Measurements from ENCODE around the gene LPP.

Gene LPP

DNA sequence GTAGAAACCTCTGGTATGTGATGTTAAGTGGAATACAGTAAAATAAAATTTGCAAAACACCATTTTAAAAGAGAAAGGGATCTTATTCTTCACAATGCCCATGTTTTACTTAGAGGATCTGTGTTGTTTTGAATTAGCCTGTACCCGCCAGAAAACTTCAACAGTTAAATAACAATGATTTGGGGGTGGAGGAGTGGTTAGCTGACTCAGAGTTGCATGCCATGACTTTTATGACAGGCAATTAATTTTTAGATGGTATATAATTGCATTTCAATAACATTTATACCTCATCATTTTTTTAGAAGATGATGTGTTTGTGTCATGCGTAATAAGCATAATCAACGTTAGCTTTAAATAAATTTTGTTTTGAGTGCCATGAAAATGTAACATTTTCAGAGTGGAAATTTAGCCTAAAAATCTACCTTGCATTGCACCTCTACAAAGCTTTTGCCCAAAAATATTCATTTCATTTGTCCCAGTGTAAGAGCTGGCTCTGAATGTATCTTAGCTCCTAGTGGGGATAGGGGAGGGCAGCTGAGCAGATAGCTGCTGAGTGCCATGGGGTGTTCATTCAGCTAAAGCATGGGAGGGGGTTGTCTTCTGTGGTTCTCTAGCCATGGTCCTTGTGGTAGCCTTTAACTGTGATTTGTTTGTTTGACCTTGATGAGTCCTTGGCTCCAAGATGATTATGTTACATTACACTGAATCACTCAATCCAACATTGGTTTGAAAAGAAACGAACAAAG is 379.8 kb downstream of the LPP start:
- Histone ChIP-seq H3K9me3 (ENCODE audit: control insufficient read depth, insufficient read depth, low read length) (no peaks in the 10 kb centered on the region), H3K9ac (ENCODE audit: low read depth, low read length) (no peak overlapping the region), H3K36me3 (ENCODE audit: control insufficient read depth, insufficient read depth, low read length) (no peaks in the 10 kb centered on the region), H3K4me3 (ENCODE audit: low read depth, low read length) (no peak overlapping the region), H3K4me1 (ENCODE audit: control insufficient read depth, insufficient read depth, low read length) (no peaks in the 10 kb centered on the region), H3K27me3 (ENCODE audit: control insufficient read depth, insufficient read depth, low read length) (no peaks in the 10 kb centered on the region)

DNA sequence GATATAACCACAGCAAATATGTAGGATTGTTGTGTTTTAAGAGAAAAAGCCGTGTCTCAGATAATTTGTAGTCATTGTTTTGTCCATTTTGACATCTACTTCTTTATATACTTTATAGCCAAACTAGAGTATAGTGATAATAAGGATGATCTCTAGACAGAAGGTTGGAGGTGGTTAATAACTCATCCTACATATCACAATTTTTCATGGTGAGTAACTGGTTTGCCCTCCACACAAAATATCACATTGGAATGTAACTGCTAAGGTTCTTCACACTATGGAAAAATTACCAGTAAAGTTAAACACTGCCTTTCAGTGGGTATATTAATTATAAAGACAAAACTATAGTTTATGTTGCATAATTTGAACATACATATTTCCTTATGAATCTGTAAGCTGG is 380.7 kb downstream of the LPP start:
- Histone ChIP-seq H3K4me1 (ENCODE audit: control insufficient read depth, insufficient read depth, low read length) (no peaks in the 10 kb centered on the region), H3K9me3 (ENCODE audit: control insufficient read depth, insufficient read depth, low read length) (no peaks in the 10 kb centered on the region), H3K4me3 (ENCODE audit: low read depth, low read length) (no peak overlapping the region), H3K36me3 (ENCODE audit: control insufficient read depth, insufficient read depth, low read length) (no peaks in the 10 kb centered on the region), H3K27me3 (ENCODE audit: control insufficient read depth, insufficient read depth, low read length) (no peaks in the 10 kb centered on the region), H3K9ac (ENCODE audit: low read depth, low read length) (no peak overlapping the region)

GRCh38 chr3:188537606-188538005 is 383.6 kb downstream of the LPP start:
- Histone ChIP-seq H3K27me3 (ENCODE audit: control insufficient read depth, insufficient read depth, low read length) (no peaks in the 10 kb centered on the region), H3K4me1 (ENCODE audit: control insufficient read depth, insufficient read depth, low read length) (no peaks in the 10 kb centered on the region)

GRCh38 chr3:188539037-188539436 is 385.1 kb downstream of the LPP start:
- Histone ChIP-seq H3K4me1 (ENCODE audit: control insufficient read depth, insufficient read depth, low read length) (no peaks in the 10 kb centered on the region), H3K9ac (ENCODE audit: low read depth, low read length) (no peak overlapping the region)

More at GRCh38 chr3:188537606-188538005, 383.6 kb downstream of the LPP start:
- Histone ChIP-seq H3K9ac (ENCODE audit: low read depth, low read length) (no peak overlapping the region), H3K4me3 (ENCODE audit: low read depth, low read length) (no peak overlapping the region), H3K9me3 (ENCODE audit: control insufficient read depth, insufficient read depth, low read length) (no peaks in the 10 kb centered on the region), H3K36me3 (ENCODE audit: control insufficient read depth, insufficient read depth, low read length) (no peaks in the 10 kb centered on the region)

DNA sequence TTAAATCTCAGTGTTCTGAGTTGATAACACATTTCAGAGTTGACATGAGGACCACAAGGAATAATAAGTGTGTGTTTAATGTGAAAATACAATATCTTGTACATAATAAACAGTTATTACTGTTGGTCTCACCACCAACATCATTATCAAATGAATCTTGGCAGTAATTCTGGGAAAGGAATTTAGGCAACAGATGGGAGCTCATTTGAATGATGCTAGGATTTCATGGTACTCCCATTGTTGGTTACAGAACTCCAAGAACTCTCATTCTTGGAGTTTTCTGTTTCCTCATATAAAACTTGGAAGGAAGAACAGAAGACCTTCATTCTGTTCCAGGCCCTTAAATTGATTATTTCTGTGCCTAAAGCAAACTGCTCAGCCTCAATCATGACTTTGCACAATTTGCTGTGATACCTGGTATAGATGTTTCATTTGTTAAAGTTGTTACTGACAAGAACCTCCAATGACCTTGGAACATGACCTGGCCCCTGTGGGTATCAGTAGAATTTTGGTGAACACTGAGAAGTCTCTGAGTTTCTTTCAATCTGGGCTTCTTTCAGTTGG is 385.8 kb downstream of the LPP start:
- H3K9ac ChIP-seq (ENCODE audit: low read depth, low read length) = no peak overlapping the region
- H3K36me3 ChIP-seq (ENCODE audit: control insufficient read depth, insufficient read depth, low read length) = no peaks in the 10 kb centered on the region
- no peaks in the 10 kb centered on the region for H3K27me3 ChIP-seq (ENCODE audit: control insufficient read depth, insufficient read depth, low read length)
- H3K4me1 ChIP-seq (ENCODE audit: control insufficient read depth, insufficient read depth, low read length) = no peaks in the 10 kb centered on the region
- H3K4me3 ChIP-seq (ENCODE audit: low read depth, low read length) = no peak overlapping the region
- no peaks in the 10 kb centered on the region for H3K9me3 ChIP-seq (ENCODE audit: control insufficient read depth, insufficient read depth, low read length)

More at GRCh38 chr3:188539037-188539436, 385.1 kb downstream of the LPP start:
- no peak overlapping the region for H3K4me3 ChIP-seq (ENCODE audit: low read depth, low read length)
- no peaks in the 10 kb centered on the region for H3K36me3 ChIP-seq (ENCODE audit: control insufficient read depth, insufficient read depth, low read length)
- H3K27me3 ChIP-seq (ENCODE audit: control insufficient read depth, insufficient read depth, low read length) = no peaks in the 10 kb centered on the region
- H3K9me3 ChIP-seq (ENCODE audit: control insufficient read depth, insufficient read depth, low read length) = no peaks in the 10 kb centered on the region

- no peak overlapping the region for H3K9ac ChIP-seq (ENCODE audit: low read depth, low read length)
- no peaks in the 10 kb centered on the region for H3K4me1 ChIP-seq (ENCODE audit: control insufficient read depth, insufficient read depth, low read length)
- no peaks in the 10 kb centered on the region for H3K27me3 ChIP-seq (ENCODE audit: control insufficient read depth, insufficient read depth, low read length)
- no peak overlapping the region for H3K4me3 ChIP-seq (ENCODE audit: low read depth, low read length)
- no peaks in the 10 kb centered on the region for H3K9me3 ChIP-seq (ENCODE audit: control insufficient read depth, insufficient read depth, low read length)
- H3K36me3 ChIP-seq (ENCODE audit: control insufficient read depth, insufficient read depth, low read length) = no peaks in the 10 kb centered on the region
These were observed 388.2 kb downstream of the LPP start for GRCh38 chr3:188542196-188542595.

DNA sequence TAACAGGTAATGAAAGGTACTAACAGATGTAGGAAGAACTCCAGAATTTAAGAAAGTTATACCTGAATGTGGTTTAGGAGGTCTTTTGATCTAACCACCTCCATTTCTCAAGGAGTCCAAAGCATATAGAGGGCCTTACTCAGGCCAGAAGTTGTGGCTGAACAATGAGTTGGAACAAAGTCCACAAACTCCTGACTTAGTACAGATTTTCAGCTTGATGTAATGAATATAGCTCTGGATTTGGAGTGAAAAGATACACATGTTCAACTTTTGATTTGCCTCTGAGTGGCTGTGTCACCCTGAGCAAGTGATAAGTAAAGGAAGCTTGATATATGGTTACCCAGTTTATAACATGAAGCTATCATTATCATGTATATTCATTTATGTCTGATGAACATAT is 390.1 kb downstream of the LPP start:
- Histone ChIP-seq H3K36me3 (ENCODE audit: control insufficient read depth, insufficient read depth, low read length) (no peaks in the 10 kb centered on the region), H3K4me1 (ENCODE audit: control insufficient read depth, insufficient read depth, low read length) (no peaks in the 10 kb centered on the region), H3K9me3 (ENCODE audit: control insufficient read depth, insufficient read depth, low read length) (no peaks in the 10 kb centered on the region), H3K9ac (ENCODE audit: low read depth, low read length) (no peak overlapping the region), H3K27me3 (ENCODE audit: control insufficient read depth, insufficient read depth, low read length) (no peaks in the 10 kb centered on the region), H3K4me3 (ENCODE audit: low read depth, low read length) (no peak overlapping the region)

GRCh38 chr3:188546835-188547670 is 393.1 kb downstream of the LPP start:
- no peak overlapping the region for H3K9ac ChIP-seq (ENCODE audit: low read depth, low read length)
- no peaks in the 10 kb centered on the region for H3K4me1 ChIP-seq (ENCODE audit: control insufficient read depth, insufficient read depth, low read length)
- no peaks in the 10 kb centered on the region for H3K36me3 ChIP-seq (ENCODE audit: control insufficient read depth, insufficient read depth, low read length)
- no peaks in the 10 kb centered on the region for H3K27me3 ChIP-seq (ENCODE audit: control insufficient read depth, insufficient read depth, low read length)
- H3K9me3 ChIP-seq (ENCODE audit: control insufficient read depth, insufficient read depth, low read length) = no peaks in the 10 kb centered on the region
- H3K4me3 ChIP-seq (ENCODE audit: low read depth, low read length) = no peak overlapping the region

- no peaks in the 10 kb centered on the region for H3K4me1 ChIP-seq (ENCODE audit: control insufficient read depth, insufficient read depth, low read length)
- no peak overlapping the region for H3K4me3 ChIP-seq (ENCODE audit: low read depth, low read length)
- no peaks in the 10 kb centered on the region for H3K9me3 ChIP-seq (ENCODE audit: control insufficient read depth, insufficient read depth, low read length)
- no peaks in the 10 kb centered on the region for H3K36me3 ChIP-seq (ENCODE audit: control insufficient read depth, insufficient read depth, low read length)
- no peaks in the 10 kb centered on the region for H3K27me3 ChIP-seq (ENCODE audit: control insufficient read depth, insufficient read depth, low read length)
- no peak overlapping the region for H3K9ac ChIP-seq (ENCODE audit: low read depth, low read length)
These were observed 399.6 kb downstream of the LPP start for GRCh38 chr3:188553569-188553968.

DNA sequence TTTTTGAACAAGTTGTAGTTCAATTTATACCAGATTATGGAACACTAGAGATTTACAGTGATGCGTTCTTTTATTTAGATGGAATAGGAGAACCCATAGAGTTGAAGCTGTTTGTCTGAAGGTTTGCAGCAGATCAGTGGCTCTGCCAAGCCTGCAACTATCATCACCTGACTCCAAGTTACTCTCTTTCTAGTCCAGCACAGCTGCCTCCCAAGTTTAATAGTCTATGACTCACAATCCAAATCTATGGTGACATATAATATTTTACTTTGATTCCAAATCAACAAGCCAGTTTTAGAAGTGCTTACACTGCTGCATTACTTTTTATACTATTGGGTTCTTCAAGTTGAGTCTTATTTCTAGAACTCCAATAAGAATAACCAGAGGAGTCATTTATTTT is 400.4 kb downstream of the LPP start:
- Histone ChIP-seq H3K9ac (ENCODE audit: low read depth, low read length) (no peak overlapping the region), H3K4me1 (ENCODE audit: control insufficient read depth, insufficient read depth, low read length) (no peaks in the 10 kb centered on the region), H3K36me3 (ENCODE audit: control insufficient read depth, insufficient read depth, low read length) (no peaks in the 10 kb centered on the region), H3K27me3 (ENCODE audit: control insufficient read depth, insufficient read depth, low read length) (no peaks in the 10 kb centered on the region), H3K4me3 (ENCODE audit: low read depth, low read length) (no peak overlapping the region), H3K9me3 (ENCODE audit: control insufficient read depth, insufficient read depth, low read length) (no peaks in the 10 kb centered on the region)

DNA sequence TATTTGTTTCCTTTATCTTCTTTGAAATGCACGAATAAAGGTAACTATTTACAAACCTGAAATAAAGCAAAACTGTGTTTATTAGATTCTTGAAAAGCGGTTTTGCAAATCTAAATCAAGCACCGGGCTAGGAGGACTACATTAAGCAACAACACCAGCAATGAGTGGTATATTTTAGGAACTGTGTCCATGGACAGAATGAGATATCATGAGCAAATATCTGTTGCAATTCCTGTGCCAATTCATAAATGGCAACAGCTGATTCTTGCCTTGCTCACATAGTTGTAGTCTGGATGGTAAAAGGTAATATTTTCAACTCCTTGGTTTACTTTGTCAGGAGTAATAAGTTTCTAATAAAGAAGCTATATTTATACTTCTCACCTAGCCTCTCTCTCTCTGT is 403.3 kb downstream of the LPP start:
- H3K9me3 ChIP-seq (ENCODE audit: control insufficient read depth, insufficient read depth, low read length) = no peaks in the 10 kb centered on the region
- H3K36me3 ChIP-seq (ENCODE audit: control insufficient read depth, insufficient read depth, low read length) = no peaks in the 10 kb centered on the region
- no peaks in the 10 kb centered on the region for H3K27me3 ChIP-seq (ENCODE audit: control insufficient read depth, insufficient read depth, low read length)
- no peak overlapping the region for H3K4me3 ChIP-seq (ENCODE audit: low read depth, low read length)
- no peaks in the 10 kb centered on the region for H3K4me1 ChIP-seq (ENCODE audit: control insufficient read depth, insufficient read depth, low read length)
- H3K9ac ChIP-seq (ENCODE audit: low read depth, low read length) = no peak overlapping the region
